ENCODE data around the gene ACE.

ACE gene

DNA sequence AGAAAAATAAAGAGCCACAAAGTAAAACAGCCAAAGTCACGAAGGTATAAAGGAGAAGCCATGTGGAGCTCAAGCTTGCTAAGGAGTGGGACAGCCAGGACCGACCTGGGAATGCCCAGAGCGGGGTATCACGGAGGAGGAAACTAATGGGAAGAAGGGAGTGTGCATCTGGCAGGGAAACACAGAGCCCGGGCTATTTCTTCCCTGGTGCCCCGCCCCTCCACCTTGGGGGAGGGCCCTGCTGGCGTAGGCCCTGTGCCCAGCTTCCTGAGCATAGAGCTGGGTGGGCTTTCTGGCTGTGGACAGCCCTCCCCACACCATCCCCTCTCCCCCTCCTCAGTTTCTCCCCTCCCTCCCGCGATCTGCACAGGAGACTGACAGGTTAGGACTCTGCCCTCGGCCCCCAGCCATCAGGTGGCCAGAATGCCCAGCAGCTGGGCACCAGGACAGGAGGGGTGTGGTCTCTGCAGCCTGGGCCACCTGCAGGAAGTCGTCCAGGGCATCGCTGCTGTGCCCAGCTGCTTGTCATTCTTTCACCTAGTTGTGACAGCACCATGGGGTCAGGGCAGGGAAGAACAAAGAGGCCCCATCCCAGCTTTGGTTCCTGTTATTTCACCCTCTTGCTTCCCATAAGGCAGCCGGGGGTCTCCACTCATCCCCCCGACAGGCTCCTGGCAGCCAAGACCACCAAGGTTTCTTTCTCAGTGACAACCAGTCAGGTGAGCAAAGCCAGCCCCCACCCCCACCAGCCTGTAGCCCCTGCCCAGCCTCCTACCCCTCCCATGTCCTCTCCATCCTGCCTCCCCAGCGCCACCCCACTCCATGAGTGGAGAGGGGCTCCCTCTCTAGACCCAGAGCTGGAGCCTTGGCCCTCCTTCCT lies 66.3 kb downstream of the ACE start:
- H3K36me3 ChIP-seq (replicated peaks), result no peaks in the 10 kb centered on the region
- in situ Hi-C loops (cut with MboI; ENCODE audit: low sequenced_read_pairs), result no loop called here
- no peak overlapping the region for H3K4me3 ChIP-seq
- no peaks in the 10 kb centered on the region for H3K9me3 ChIP-seq
- no peaks in the 10 kb centered on the region for H3K4me1 ChIP-seq
- peaks cover 2% of the 10 kb centered on the region; the same call in 1 of the 2 replicates for H3K27me3 ChIP-seq (ENCODE audit: low read depth)
- DNase-seq (ENCODE audit: low spot score in 2 of 2), result no peak

DNA sequence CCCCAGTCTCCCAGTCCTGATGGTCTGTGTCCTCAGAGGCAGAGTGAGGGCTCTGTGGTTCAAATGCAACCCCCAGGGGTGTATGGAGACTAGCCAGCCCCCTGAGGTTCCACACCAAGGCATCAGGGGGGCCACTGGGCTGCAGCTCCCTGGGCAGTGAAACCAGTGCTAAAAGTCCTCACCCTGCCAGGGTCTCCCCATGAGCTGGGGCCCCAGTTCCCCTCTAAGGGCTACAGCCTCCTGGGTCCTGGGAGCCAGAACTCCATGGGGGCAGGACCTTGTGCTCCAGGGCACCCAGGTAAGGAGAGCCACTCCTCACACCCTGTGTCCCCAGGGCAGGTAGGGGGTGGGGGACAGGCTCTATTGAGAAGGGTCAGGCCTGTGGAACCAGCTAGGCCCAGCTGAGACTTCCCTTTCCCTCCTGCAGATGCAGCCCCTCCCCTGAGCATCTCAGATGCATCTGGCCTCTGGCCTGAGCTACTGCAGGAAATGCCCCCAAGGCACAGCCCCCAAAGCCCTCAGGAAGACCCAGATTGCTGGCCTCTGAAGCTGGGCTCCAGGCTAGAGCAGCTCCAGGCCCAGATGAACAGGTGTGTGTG lies 67.1 kb downstream of the ACE start:
- in situ Hi-C loops (cut with MboI; ENCODE audit: low sequenced_read_pairs), result no loop called here

GRCh38 chr17:63544467-63545301 lies 67.8 kb downstream of the ACE start:
- no peak for DNase-seq (ENCODE audit: low spot score in 2 of 2)
- Histone ChIP-seq H3K27me3 (ENCODE audit: low read depth) (no peaks in the 10 kb centered on the region), H3K9me3 (no peaks in the 10 kb centered on the region), H3K4me3 (no peak overlapping the region), H3K36me3 (replicated peaks) (no peaks in the 10 kb centered on the region), H3K4me1 (peaks cover 3% of the 10 kb centered on the region; the same call in 1 of the 2 replicates)
- in situ Hi-C loops (cut with MboI; ENCODE audit: low sequenced_read_pairs), result no loop called here

More for the DNA sequence above, 67.1 kb downstream of the ACE start:
- DNase-seq (ENCODE audit: low spot score in 2 of 2), result no peak
- Histone ChIP-seq H3K36me3 (replicated peaks) (no peaks in the 10 kb centered on the region), H3K4me1 (peaks cover under 1% of the 10 kb centered on the region; the same call in 1 of the 2 replicates), H3K4me3 (no peak overlapping the region), H3K27me3 (ENCODE audit: low read depth) (no peaks in the 10 kb centered on the region; the same call in 1 of the 2 replicates), H3K9me3 (no peaks in the 10 kb centered on the region)

DNA sequence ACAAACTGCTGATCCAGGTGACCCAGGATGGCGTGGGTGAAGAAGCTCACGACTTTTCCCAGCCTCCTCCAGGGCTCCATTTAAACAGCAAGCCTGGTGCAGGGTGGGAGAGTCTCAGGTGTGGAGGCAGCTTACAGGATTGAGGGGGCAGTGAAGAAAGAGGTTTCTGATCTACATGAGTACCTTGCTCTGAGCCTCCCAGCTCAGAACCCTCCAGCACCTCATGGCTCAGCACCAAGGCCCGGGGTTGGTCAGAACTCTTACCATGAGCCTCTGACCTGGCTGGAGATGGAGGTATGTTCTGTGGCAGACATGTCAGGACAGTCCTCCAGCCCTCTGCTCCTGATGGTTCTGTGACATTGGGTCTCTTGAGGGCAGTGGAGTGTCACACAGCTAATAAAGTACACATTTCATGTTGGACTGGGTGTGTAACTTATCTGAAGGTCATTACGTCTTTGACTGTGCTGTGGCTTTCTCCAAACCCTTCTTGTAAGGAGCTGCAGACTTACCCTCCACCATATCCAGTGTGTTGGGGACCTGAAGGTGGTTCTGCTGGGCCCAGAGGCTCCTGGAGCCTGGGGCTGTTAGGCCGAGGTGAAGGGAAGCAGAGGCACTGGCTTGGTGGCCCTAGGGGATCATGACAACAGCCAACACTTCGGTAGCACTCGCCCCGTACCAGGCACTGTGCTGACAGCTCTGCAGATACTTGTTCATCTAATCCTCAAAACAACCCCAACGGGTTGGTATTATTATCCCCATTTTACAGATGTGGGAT lies 69.6 kb downstream of the ACE start:
- H3K27me3 ChIP-seq (ENCODE audit: low read depth), result no peaks in the 10 kb centered on the region
- no peak for DNase-seq (ENCODE audit: low spot score in 2 of 2)
- in situ Hi-C loops (cut with MboI; ENCODE audit: low sequenced_read_pairs), result no loop called here
- no peaks in the 10 kb centered on the region for H3K9me3 ChIP-seq
- H3K4me1 ChIP-seq, result peaks cover 3% of the 10 kb centered on the region; the same call in 1 of the 2 replicates
- 0 out of 2 replicates have a peak, but pooled peaks cover 4% of the 10 kb centered on the region for H3K36me3 ChIP-seq (replicated peaks)
- no peak overlapping the region for H3K4me3 ChIP-seq

DNA sequence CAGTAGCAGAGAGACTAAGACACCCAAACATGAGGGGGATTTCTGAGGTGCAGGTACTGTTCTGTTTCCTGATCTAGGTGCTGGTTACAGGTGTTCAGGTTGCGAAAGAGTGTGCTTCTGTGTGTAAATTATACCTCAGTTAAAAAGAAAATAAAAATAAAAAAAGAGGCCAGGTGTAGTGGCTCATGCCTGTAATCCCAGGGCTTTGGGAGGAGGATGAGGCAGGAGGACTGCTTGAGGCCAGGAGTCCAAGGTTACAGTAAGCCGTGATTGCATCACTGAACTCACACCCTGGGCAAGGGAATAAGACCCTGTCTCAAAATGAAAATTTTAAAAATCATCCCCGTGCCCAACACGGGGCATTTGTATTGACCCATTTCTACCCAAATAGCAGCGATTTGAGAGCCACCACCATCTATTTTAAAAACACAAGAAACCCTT lies 70.2 kb downstream of the ACE start:
- Histone ChIP-seq H3K9me3 (no peaks in the 10 kb centered on the region), H3K36me3 (replicated peaks) (0 out of 2 replicates have a peak, but pooled peaks cover 4% of the 10 kb centered on the region), H3K4me1 (peaks cover 4% of the 10 kb centered on the region; the same call in 1 of the 2 replicates), H3K27me3 (ENCODE audit: low read depth) (no peaks in the 10 kb centered on the region), H3K4me3 (no peak overlapping the region)
- in situ Hi-C loops (cut with MboI; ENCODE audit: low sequenced_read_pairs), result no loop called here
- peak in 1 of 2 experiments; percentile 2 for DNase-seq (ENCODE audit: low spot score in 2 of 2)
